ENCODE data around the gene RFTN1. TPM values are rescaled to one million over a fixed set of nuclear protein-coding genes. Genes with fewer than 3 reads are reported as not detected.

RFTN1 gene
- total and polyA plus RNA-seq, 2 donors from 2014 or later, result 15.3 to 34.1 TPM

- no peak for TF ChIP-seq CTCF (IDR thresholded peaks at IDR 0.05; ENCODE audit: borderline replicate concordance, extremely low read depth, insufficient read depth)
- Histone ChIP-seq H3K27ac (ENCODE audit: low read depth in 2 of 2, low read length in 2 of 2) (no peak overlapping the region), H3K36me3 (ENCODE audit: control insufficient read depth in 2 of 3, insufficient read depth in 3 of 3, low read length in 3 of 3) (no peaks in the 10 kb centered on the region), H3K4me3 (ENCODE audit: low read length in 3 of 3) (no peak overlapping the region), H3K4me1 (ENCODE audit: control insufficient read depth in 2 of 3, insufficient read depth in 2 of 3, low read depth in 1 of 3, low read length in 3 of 3) (no peaks in the 10 kb centered on the region), H3K9me3 (ENCODE audit: control insufficient read depth in 2 of 3, insufficient read depth in 1 of 3, low read length in 3 of 3) (no peaks in the 10 kb centered on the region), H3K27me3 (ENCODE audit: control insufficient read depth, insufficient read depth, low read length) (no peaks in the 10 kb centered on the region), H3K9ac (ENCODE audit: low read length in 3 of 3) (no peak overlapping the region)
- FAIRE-seq (no peak), DNase-seq (no peak)
- intact Hi-C loops (cut with DNase I), result no loop called here
These were observed 134.6 kb downstream of the RFTN1 start for GRCh38 chr3:16378920-16379319.

- TF ChIP-seq CTCF (IDR thresholded peaks at IDR 0.05; ENCODE audit: borderline replicate concordance, extremely low read depth, insufficient read depth), result no peak
- H3K9me3 ChIP-seq (ENCODE audit: control insufficient read depth in 2 of 3, insufficient read depth in 1 of 3, low read length in 3 of 3), result no peaks in the 10 kb centered on the region
- no peak overlapping the region for H3K9ac ChIP-seq (ENCODE audit: low read length in 3 of 3)
- peaks cover 0 to 3% (median 0%) of the 10 kb centered on the region in 3 donors for H3K4me1 ChIP-seq (ENCODE audit: control insufficient read depth in 2 of 3, insufficient read depth in 2 of 3, low read depth in 1 of 3, low read length in 3 of 3)
- intact Hi-C loops (cut with DNase I), result no loop called here
- H3K4me3 ChIP-seq (ENCODE audit: low read length in 3 of 3), result no peak overlapping the region
- H3K27me3 ChIP-seq (ENCODE audit: control insufficient read depth, insufficient read depth, low read length), result no peaks in the 10 kb centered on the region
- H3K36me3 ChIP-seq (ENCODE audit: control insufficient read depth in 2 of 3, insufficient read depth in 3 of 3, low read length in 3 of 3), result no peaks in the 10 kb centered on the region
- FAIRE-seq (no peak), DNase-seq (no peak)
- no peak overlapping the region for H3K27ac ChIP-seq (ENCODE audit: low read depth in 2 of 2, low read length in 2 of 2)
These were observed 135.1 kb downstream of the RFTN1 start for GRCh38 chr3:16378415-16378814.

- no peak overlapping the region for H3K27ac ChIP-seq (ENCODE audit: low read depth in 2 of 2, low read length in 2 of 2)
- H3K9me3 ChIP-seq (ENCODE audit: control insufficient read depth in 2 of 3, insufficient read depth in 1 of 3, low read length in 3 of 3), result no peaks in the 10 kb centered on the region
- no peak overlapping the region for H3K4me3 ChIP-seq (ENCODE audit: low read length in 3 of 3)
- peak in 1 of 5 donors; percentile 60 for DNase-seq
- H3K36me3 ChIP-seq (ENCODE audit: control insufficient read depth in 2 of 3, insufficient read depth in 3 of 3, low read length in 3 of 3), result no peaks in the 10 kb centered on the region
- intact Hi-C loops (cut with DNase I), result no loop called here
- no peak for TF ChIP-seq CTCF (IDR thresholded peaks at IDR 0.05; ENCODE audit: borderline replicate concordance, extremely low read depth, insufficient read depth)
- no peaks in the 10 kb centered on the region for H3K27me3 ChIP-seq (ENCODE audit: control insufficient read depth, insufficient read depth, low read length)
- peaks cover 0 to 9% (median 0%) of the 10 kb centered on the region in 3 donors for H3K4me1 ChIP-seq (ENCODE audit: control insufficient read depth in 2 of 3, insufficient read depth in 2 of 3, low read depth in 1 of 3, low read length in 3 of 3)
- no peak overlapping the region for H3K9ac ChIP-seq (ENCODE audit: low read length in 3 of 3)
- FAIRE-seq, result no peak
These were observed 135.6 kb downstream of the RFTN1 start for GRCh38 chr3:16377847-16378302.

GRCh38 chr3:16377196-16377595 lies 136.3 kb downstream of the RFTN1 start:
- H3K27ac ChIP-seq (ENCODE audit: low read depth in 2 of 2, low read length in 2 of 2), result no peak overlapping the region
- DNase-seq, result no peak
- H3K4me1 ChIP-seq (ENCODE audit: control insufficient read depth in 2 of 3, insufficient read depth in 2 of 3, low read depth in 1 of 3, low read length in 3 of 3), result peaks cover 0 to 11% (median under 1%) of the 10 kb centered on the region in 3 donors
- no peaks in the 10 kb centered on the region for H3K27me3 ChIP-seq (ENCODE audit: control insufficient read depth, insufficient read depth, low read length)
- intact Hi-C loops (cut with DNase I), result no loop called here
- FAIRE-seq, result no peak
- H3K4me3 ChIP-seq (ENCODE audit: low read length in 3 of 3), result no peak overlapping the region
- no peaks in the 10 kb centered on the region for H3K36me3 ChIP-seq (ENCODE audit: control insufficient read depth in 2 of 3, insufficient read depth in 3 of 3, low read length in 3 of 3)
- H3K9me3 ChIP-seq (ENCODE audit: control insufficient read depth in 2 of 3, insufficient read depth in 1 of 3, low read length in 3 of 3), result no peaks in the 10 kb centered on the region
- H3K9ac ChIP-seq (ENCODE audit: low read length in 3 of 3), result no peak overlapping the region
- TF ChIP-seq CTCF (IDR thresholded peaks at IDR 0.05; ENCODE audit: borderline replicate concordance, extremely low read depth, insufficient read depth), result no peak
